GM23338 (cell line): ENCODE results near the gene TSC2.

Experiments
- CREB1 ChIP-seq: fragments of 250-450 bp; sonication (Bioruptor Pico); IDR thresholded peaks from 2 replicates; pipeline ENCODE4 v1.5.0; 2020; ENCODE audit warnings: low read depth, mild to moderate bottlenecking, moderate library complexity
- EZH2 ChIP-seq: fragments of 200-600 bp; sonication (generic); IDR thresholded peaks from one replicate; pipeline ENCODE4 v1.8.0; 2017; ENCODE audit warnings: antibody characterized with exemption, mild to moderate bottlenecking, low read depth; ENCODE audit not compliant: unreplicated experiment
- EZH2phosphoT487 ChIP-seq: fragments of 200-600 bp; sonication (generic); IDR thresholded peaks from one replicate; pipeline ENCODE4 v1.8.1; 2018; ENCODE audit warnings: antibody characterized with exemption; ENCODE audit not compliant: unreplicated experiment
- POLR2AphosphoS5 ChIP-seq: IDR thresholded peaks from 2 replicates; pipeline ENCODE4 v1.6.1; 2016; ENCODE audit warnings: antibody characterized with exemption, low read depth
- REST ChIP-seq: IDR thresholded peaks from one replicate; pipeline ENCODE4 v1.6.1; 2018; ENCODE audit warnings: antibody characterized with exemption; ENCODE audit not compliant: unreplicated experiment
- TF ChIP-seq, protein P1 (sequence below), 2 experiments: fragments of 200-600 bp in 1 of 2; sonication (generic) in 1 of 2; conservative IDR thresholded peaks; 2 replicates each; pipeline versions ENCODE4 v1.5.1 to v1.6.1; 2016 to 2017; ENCODE audit warnings: antibody characterized with exemption in 2 of 2, low read depth in 2 of 2, mild to moderate bottlenecking in 2 of 2, moderate library complexity in 1 of 2
- TF ChIP-seq, protein P2 (sequence below): IDR thresholded peaks from 2 replicates; pipeline ENCODE4 v1.6.1; 2016; ENCODE audit warnings: antibody characterized with exemption

GRCh38 chr16:2060346-2060745 lies 12.6 kb downstream of the TSC2 start:
- TF ChIP-seq, protein P1, sequence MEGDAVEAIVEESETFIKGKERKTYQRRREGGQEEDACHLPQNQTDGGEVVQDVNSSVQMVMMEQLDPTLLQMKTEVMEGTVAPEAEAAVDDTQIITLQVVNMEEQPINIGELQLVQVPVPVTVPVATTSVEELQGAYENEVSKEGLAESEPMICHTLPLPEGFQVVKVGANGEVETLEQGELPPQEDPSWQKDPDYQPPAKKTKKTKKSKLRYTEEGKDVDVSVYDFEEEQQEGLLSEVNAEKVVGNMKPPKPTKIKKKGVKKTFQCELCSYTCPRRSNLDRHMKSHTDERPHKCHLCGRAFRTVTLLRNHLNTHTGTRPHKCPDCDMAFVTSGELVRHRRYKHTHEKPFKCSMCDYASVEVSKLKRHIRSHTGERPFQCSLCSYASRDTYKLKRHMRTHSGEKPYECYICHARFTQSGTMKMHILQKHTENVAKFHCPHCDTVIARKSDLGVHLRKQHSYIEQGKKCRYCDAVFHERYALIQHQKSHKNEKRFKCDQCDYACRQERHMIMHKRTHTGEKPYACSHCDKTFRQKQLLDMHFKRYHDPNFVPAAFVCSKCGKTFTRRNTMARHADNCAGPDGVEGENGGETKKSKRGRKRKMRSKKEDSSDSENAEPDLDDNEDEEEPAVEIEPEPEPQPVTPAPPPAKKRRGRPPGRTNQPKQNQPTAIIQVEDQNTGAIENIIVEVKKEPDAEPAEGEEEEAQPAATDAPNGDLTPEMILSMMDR (conservative IDR thresholded peaks at IDR 0.05; ENCODE audit: low read depth in 2 of 2): no peak
- TF ChIP-seq POLR2AphosphoS5 (no peak), EZH2phosphoT487 (no peak), REST (no peak), EZH2 (no peak), CREB1 (no peak)
- TF ChIP-seq, protein P2, sequence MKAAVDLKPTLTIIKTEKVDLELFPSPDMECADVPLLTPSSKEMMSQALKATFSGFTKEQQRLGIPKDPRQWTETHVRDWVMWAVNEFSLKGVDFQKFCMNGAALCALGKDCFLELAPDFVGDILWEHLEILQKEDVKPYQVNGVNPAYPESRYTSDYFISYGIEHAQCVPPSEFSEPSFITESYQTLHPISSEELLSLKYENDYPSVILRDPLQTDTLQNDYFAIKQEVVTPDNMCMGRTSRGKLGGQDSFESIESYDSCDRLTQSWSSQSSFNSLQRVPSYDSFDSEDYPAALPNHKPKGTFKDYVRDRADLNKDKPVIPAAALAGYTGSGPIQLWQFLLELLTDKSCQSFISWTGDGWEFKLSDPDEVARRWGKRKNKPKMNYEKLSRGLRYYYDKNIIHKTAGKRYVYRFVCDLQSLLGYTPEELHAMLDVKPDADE: no peak
